K562 treated with DMSO at 1 percent for 4 hours (cell line): Measurements from ENCODE around the gene DUSP19. TPM values are rescaled to one million over a fixed set of nuclear protein-coding genes. Genes with fewer than 3 reads are reported as not detected.

Source experiments
- total RNA-seq: library from RNA; unstranded; fragments of 300-600 nt; gene quantifications from 2 replicates; pipeline ENCODE4 v1.2.3, GENCODE V29; 2022; ENCODE audit not compliant: insufficient read depth

Gene DUSP19, protein sequence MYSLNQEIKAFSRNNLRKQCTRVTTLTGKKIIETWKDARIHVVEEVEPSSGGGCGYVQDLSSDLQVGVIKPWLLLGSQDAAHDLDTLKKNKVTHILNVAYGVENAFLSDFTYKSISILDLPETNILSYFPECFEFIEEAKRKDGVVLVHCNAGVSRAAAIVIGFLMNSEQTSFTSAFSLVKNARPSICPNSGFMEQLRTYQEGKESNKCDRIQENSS
- total RNA-seq: 0.59 and 0.67 TPM in 2 replicates

DNA sequence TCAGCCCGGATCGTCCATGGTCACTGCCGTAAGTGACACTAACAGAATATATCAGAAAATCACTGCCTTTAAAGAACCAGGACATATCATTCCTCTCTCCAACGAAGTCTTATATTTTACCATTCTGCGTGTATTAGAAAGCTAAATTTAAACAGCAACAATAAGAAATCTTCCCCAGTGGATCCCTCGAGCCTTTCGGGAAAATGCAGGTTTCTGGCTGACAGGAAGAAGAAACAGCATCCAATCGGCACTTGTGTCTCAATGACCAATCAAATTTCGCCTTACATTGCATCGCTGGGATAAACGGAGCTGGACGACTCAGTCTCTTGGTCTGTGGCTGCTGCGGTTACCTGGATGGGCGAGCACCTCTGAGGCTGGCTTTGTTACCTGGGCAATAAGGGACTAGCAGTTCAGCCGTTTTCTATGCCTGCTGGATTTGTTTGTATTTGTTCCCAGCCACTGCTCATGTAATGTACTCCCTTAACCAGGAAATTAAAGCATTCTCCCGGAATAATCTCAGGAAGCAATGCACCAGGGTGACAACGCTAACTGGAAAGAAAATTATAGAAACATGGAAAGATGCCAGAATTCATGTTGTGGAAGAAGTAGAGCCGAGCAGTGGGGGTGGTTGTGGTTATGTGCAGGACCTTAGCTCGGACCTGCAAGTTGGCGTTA lies at the start of gene DUSP19:
TSS of gene DUSP19 (plus strand) at position 284 of the 675 bp plus-strand sequence. CDS start at position 471, 187 bp downstream.

DNA sequence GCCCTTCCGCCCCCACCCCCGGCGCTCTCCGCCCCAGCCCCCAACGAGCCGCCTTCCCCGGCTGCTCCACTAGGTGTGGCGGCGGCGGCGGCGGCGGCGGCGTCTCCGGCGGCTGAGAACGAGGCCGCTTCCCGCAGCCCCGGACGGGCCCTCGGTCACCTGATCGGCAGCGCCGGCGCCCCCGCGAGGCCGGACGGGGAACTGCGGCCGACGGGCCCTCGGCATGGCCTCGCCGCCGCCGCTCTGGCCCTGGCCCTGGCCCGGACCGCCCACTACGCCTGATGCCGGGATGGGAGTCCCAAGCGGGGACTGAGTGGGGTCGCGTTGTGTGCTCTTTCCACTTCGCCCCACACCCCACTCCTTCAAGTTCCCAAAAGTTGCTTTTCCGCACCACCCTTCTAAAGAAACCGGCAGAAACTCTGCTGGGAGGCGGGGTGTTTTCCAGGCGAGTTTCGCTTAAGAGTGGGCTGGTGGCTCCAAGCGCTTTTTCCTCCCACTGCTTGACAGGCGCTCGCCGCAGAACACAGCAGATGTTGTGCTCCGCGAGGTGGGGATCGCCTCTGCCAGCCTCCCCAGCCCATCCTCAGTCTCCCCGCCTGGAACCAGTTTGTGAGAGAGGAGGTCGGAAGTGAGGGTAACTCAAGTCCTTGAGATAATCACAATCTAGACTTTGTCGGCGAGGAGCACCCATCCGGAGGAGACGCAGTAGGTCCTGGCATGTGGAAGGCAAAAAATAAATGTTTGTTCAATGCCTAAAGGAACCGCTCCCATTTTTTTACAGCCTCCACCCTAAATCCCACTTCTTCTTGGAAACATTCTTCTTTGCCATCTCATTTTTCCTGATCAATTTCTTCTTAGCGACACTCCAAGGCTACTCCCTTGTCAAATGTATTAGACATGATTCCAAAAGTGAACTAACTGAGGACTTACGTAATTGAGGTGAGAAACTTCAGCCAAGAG lies 39.9 kb upstream of the DUSP19 start, which contains the start of gene NCKAP1:
TSS of gene NCKAP1 (minus strand) at position 117 of the 960 bp plus-strand sequence. CDS start 358 bp downstream, outside the sequence.

GRCh38 chr2:183124222-183124956 lies 45.8 kb downstream of the DUSP19 start, which contains the start of gene NUP35:
TSS of gene NUP35 (plus strand) at chr2:183124443. CDS start at chr2:183124458, 15 bp downstream.

Other genes with a start within 250 kb of the DUSP19 start
- gene FRZB, start 212.1 kb upstream of the DUSP19 start, total RNA-seq: 0.24 and 0.63 TPM in 2 replicates
- 56.9 and 63.0 TPM in 2 replicates for gene NCKAP1, start 40.3 kb upstream of the DUSP19 start, total RNA-seq
- gene NUP35, start 45.7 kb downstream of the DUSP19 start, total RNA-seq: 8.2 and 8.8 TPM in 2 replicates